NB4 (cell line): Measurements from ENCODE around the gene HCN2.
A peak's percentile ranks its signal among the peaks of the same experiment; 100 is the strongest.

Experiments
- DNase-seq: peaks from one replicate; pipeline ENCODE4 v3.0.0; 2010; ENCODE audit warnings: low read depth
- H3K4me3 ChIP-seq: one replicate; pipeline ENCODE4 v1.5.1; 2011; ENCODE audit warnings: mild to moderate bottlenecking, low read depth, low read length, moderate library complexity
- MAX ChIP-seq: IDR thresholded peaks from 2 replicates; pipeline ENCODE4 v1.6.1; 2011; ENCODE audit warnings: low read depth, low read length
- MYC ChIP-seq: IDR thresholded peaks from 2 replicates; pipeline ENCODE4 v1.6.1; 2011; ENCODE audit warnings: low read depth, low read length
- POLR2A ChIP-seq: IDR thresholded peaks from 2 replicates; pipeline ENCODE4 v1.6.1; 2011; ENCODE audit warnings: mild to moderate bottlenecking; ENCODE audit not compliant: insufficient read length; ENCODE audit errors: extremely low read depth
- TF ChIP-seq, protein P1 (sequence below): IDR thresholded peaks from one replicate; pipeline ENCODE4 v1.5.1; 2012; ENCODE audit warnings: low read depth, low read length

HCN2 gene

DNA sequence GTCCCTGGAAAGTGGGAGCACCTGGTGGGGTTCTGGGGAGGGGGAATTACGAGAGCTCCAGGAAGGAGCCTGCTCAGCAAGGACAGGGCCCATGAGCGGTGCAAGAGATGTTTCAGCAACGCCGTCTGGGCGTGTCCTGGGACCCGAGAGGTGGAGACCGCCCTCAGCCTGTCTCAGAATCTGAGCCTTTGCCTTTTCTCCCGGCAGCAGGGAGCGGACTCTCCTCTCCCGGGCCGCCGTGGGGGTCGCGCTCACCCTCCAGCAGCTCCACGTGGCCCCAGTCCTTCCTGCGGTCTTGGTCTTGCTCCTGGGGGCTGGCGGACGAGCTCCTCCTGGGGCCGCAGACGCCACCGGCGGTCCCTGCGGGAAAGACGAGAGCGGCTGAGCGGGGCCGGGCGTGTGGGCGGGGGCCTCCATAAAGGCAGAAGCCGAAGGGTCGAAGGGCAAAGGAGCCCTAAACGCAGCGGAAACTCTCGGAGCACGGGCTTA is 42.9 kb downstream of the HCN2 start:
- DNase-seq: peak; percentile 67
- TF ChIP-seq POLR2A: no peak
- TF ChIP-seq MAX: peak; percentile 54
- TF ChIP-seq MYC: no peak
- TF ChIP-seq, protein P1, sequence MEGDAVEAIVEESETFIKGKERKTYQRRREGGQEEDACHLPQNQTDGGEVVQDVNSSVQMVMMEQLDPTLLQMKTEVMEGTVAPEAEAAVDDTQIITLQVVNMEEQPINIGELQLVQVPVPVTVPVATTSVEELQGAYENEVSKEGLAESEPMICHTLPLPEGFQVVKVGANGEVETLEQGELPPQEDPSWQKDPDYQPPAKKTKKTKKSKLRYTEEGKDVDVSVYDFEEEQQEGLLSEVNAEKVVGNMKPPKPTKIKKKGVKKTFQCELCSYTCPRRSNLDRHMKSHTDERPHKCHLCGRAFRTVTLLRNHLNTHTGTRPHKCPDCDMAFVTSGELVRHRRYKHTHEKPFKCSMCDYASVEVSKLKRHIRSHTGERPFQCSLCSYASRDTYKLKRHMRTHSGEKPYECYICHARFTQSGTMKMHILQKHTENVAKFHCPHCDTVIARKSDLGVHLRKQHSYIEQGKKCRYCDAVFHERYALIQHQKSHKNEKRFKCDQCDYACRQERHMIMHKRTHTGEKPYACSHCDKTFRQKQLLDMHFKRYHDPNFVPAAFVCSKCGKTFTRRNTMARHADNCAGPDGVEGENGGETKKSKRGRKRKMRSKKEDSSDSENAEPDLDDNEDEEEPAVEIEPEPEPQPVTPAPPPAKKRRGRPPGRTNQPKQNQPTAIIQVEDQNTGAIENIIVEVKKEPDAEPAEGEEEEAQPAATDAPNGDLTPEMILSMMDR: no peak
- peak overlapping the region; percentile 79 for H3K4me3 ChIP-seq

DNA sequence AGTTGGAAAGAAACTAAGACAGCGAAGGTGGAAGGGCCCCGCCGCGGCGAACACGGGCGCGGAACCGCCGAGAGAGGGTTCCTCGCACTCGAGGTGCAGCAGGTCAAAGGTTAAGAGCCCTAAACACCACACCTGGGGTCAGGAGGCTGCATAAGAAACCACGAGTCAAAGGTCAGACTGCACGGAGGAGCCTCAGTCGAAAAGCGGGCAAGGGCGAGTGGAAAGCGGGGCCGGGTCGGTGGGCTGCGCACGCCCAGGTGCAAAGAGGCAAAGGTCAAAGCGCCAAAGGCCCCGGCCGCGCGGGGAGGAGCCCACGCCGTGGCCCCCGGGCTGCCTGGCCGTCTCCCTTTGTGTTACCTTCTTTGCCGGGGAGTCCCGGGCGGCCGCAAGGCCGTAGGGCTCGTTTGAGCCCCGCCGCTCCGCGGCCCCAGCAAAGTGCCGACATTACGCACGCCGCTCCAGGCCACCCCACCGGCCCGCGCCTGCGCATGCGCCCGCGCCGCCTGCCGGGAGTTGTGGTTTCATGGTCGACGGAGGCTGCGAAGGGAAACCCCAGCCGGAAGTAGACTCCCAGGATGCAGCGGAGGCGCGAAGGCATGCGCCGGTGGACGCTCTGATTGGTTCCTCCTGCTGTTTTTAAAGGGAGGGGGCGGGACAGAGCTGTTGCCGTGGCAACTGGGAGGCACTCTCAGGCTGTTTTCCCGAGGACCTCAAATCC is 43.5 kb downstream of the HCN2 start, which contains the start of gene POLRMT:
TSS of gene POLRMT (minus strand) at position 470 of the 718 bp plus-strand sequence. CDS start at position 445, 25 bp downstream.
- TF ChIP-seq, protein P1: no peak
- TF ChIP-seq MYC (peak; percentile 83), POLR2A (peak; percentile 67), MAX (peak; percentile 82)
- DNase-seq: peak; percentile 95
- peak within 1 kb of the TSS; percentile 79 for H3K4me3 ChIP-seq

GRCh38 chr19:633786-634639 is 44.3 kb downstream of the HCN2 start:
- H3K4me3 ChIP-seq: peak overlapping the region; percentile 69
- TF ChIP-seq MAX: no peak
- TF ChIP-seq, protein P1: no peak
- TF ChIP-seq MYC: no peak
- no peak for TF ChIP-seq POLR2A
- DNase-seq: no peak

DNA sequence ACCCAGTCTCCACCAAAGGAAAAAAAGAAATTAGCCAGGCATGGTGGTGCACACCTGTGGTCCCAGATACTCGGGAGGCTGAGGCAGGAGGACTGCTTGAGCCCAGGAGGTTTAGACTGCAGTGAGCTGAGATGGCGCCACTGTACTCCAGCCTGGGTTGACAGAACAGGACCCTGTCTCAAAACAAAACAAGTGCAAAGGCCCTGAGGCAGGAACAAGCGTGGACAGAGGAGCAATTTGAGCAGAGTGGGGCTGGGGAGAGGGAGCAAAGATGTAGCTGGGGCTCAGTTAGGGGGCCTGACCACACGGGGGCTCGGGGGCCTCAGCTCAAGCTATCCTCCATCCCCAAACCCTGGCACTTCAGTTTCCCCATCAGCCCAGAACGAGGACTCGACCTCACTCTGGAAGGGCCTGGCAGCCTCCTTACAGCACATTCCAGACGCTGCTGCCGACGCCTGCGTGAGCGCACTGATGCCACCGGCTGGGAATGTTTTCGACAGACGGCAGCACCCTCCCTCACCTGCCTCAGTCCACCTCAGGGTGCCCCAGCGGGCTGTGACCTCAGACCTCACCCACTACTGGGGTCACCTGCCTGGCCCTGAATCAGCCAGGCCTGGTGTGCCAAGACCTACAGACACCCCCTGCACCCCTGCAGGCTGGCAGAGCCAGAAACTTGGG is 45.4 kb downstream of the HCN2 start:
- no peak for DNase-seq
- no peak for TF ChIP-seq MAX
- TF ChIP-seq MYC: no peak
- no peak for TF ChIP-seq POLR2A
- TF ChIP-seq, protein P1: no peak
- H3K4me3 ChIP-seq: no peak overlapping the region

- TF ChIP-seq MYC (no peak), MAX (no peak), POLR2A (no peak)
- TF ChIP-seq, protein P1: no peak
- H3K4me3 ChIP-seq: no peak overlapping the region
- no peak for DNase-seq
Measured at GRCh38 chr19:638906-639252, 49.2 kb downstream of the HCN2 start.
